ENCODE results near the gene SERBP1.
"Not testable (repeated sequence)": the region's sequence is repeated elsewhere in the genome, so short reads cannot be mapped to it uniquely, and the experiment has no call there.

SERBP1 gene

GRCh38 chr1:67405473-67406245, 24.5 kb downstream of the SERBP1 start:
- H3K4me1 Mint-ChIP-seq = peaks cover 7% of the 10 kb centered on the region
- H3K27me3 Mint-ChIP-seq = no peaks in the 10 kb centered on the region
- no peaks in the 10 kb centered on the region for H3K9me3 Mint-ChIP-seq
- H3K36me3 Mint-ChIP-seq (ENCODE audit: low read depth) = peaks cover 31% of the 10 kb centered on the region
- H3K4me3 Mint-ChIP-seq = no peak overlapping the region
- peak overlapping the region; percentile 39 for H3K27ac Mint-ChIP-seq
- no peak for ATAC-seq
- no peak for DNase-seq

GRCh38 chr1:67404212-67404620, 26.0 kb downstream of the SERBP1 start:
- Mint-ChIP-seq H3K4me3 (no peak overlapping the region), H3K27me3 (no peaks in the 10 kb centered on the region), H3K4me1 (peaks cover 22% of the 10 kb centered on the region), H3K9me3 (no peaks in the 10 kb centered on the region), H3K36me3 (ENCODE audit: low read depth) (peaks cover 29% of the 10 kb centered on the region), H3K27ac (no peak overlapping the region)
- ATAC-seq (no peak), DNase-seq (no peak)

GRCh38 chr1:67401443-67401842, 28.8 kb downstream of the SERBP1 start:
- ATAC-seq = no peak
- DNase-seq = no peak
- Mint-ChIP-seq H3K4me3 (no peak overlapping the region), H3K36me3 (ENCODE audit: low read depth) (peaks cover 49% of the 10 kb centered on the region), H3K9me3 (no peaks in the 10 kb centered on the region), H3K4me1 (peaks cover 26% of the 10 kb centered on the region), H3K27ac (peak overlapping the region; percentile 83), H3K27me3 (no peaks in the 10 kb centered on the region)

GRCh38 chr1:67400029-67400786, 30.0 kb downstream of the SERBP1 start:
- H3K4me1 Mint-ChIP-seq = peaks cover 26% of the 10 kb centered on the region
- not testable (repeated sequence) for H3K27me3 Mint-ChIP-seq, H3K9me3 Mint-ChIP-seq, H3K4me3 Mint-ChIP-seq
- ATAC-seq (peak; percentile 79), DNase-seq (peak; percentile 61)
- H3K36me3 Mint-ChIP-seq (ENCODE audit: low read depth) = peaks cover 56% of the 10 kb centered on the region
- peak overlapping the region; percentile 83 for H3K27ac Mint-ChIP-seq

- ATAC-seq = peak; percentile 21
- H3K27me3 Mint-ChIP-seq = no peaks in the 10 kb centered on the region
- peaks cover 60% of the 10 kb centered on the region for H3K36me3 Mint-ChIP-seq (ENCODE audit: low read depth)
- peak overlapping the region; percentile 42 for H3K27ac Mint-ChIP-seq
- no peak for DNase-seq
- no peak overlapping the region for H3K4me3 Mint-ChIP-seq
- no peaks in the 10 kb centered on the region for H3K9me3 Mint-ChIP-seq
- peaks cover 26% of the 10 kb centered on the region for H3K4me1 Mint-ChIP-seq
Measured at GRCh38 chr1:67399199-67399993, 30.8 kb downstream of the SERBP1 start.

GRCh38 chr1:67394548-67394947, 35.7 kb downstream of the SERBP1 start:
- Mint-ChIP-seq H3K9me3 (no peaks in the 10 kb centered on the region), H3K27ac (no peak overlapping the region), H3K36me3 (ENCODE audit: low read depth) (peaks cover 77% of the 10 kb centered on the region), H3K27me3 (no peaks in the 10 kb centered on the region), H3K4me3 (no peak overlapping the region), H3K4me1 (peaks cover 14% of the 10 kb centered on the region)
- no peak for ATAC-seq
- no peak for DNase-seq

- Mint-ChIP-seq H3K4me1 (peaks cover 6% of the 10 kb centered on the region), H3K27me3 (no peaks in the 10 kb centered on the region), H3K27ac (peak overlapping the region; percentile 48), H3K4me3 (no peak overlapping the region), H3K9me3 (no peaks in the 10 kb centered on the region), H3K36me3 (ENCODE audit: low read depth) (peaks cover 72% of the 10 kb centered on the region)
- ATAC-seq (no peak), DNase-seq (no peak)
Measured at GRCh38 chr1:67393737-67394136, 36.5 kb downstream of the SERBP1 start.

- H3K9me3 Mint-ChIP-seq = no peaks in the 10 kb centered on the region
- H3K4me3 Mint-ChIP-seq = no peak overlapping the region
- peaks cover 5% of the 10 kb centered on the region for H3K4me1 Mint-ChIP-seq
- H3K27ac Mint-ChIP-seq = no peak overlapping the region
- H3K36me3 Mint-ChIP-seq (ENCODE audit: low read depth) = peaks cover 68% of the 10 kb centered on the region
- DNase-seq (no peak), ATAC-seq (no peak)
- H3K27me3 Mint-ChIP-seq = no peaks in the 10 kb centered on the region
Measured at GRCh38 chr1:67393240-67393639, 37.0 kb downstream of the SERBP1 start.

GRCh38 chr1:67390041-67390887, 39.9 kb downstream of the SERBP1 start:
- Mint-ChIP-seq H3K27ac (no peak overlapping the region), H3K4me1 (peaks cover 5% of the 10 kb centered on the region), H3K4me3 (no peak overlapping the region), H3K9me3 (peaks cover 3% of the 10 kb centered on the region), H3K27me3 (no peaks in the 10 kb centered on the region), H3K36me3 (ENCODE audit: low read depth) (peaks cover 63% of the 10 kb centered on the region)
- DNase-seq (no peak), ATAC-seq (no peak)

GRCh38 chr1:67383999-67384638, 46.1 kb downstream of the SERBP1 start:
- Mint-ChIP-seq H3K27ac (no peak overlapping the region), H3K4me1 (no peaks in the 10 kb centered on the region), H3K9me3 (peaks cover 31% of the 10 kb centered on the region), H3K36me3 (ENCODE audit: low read depth) (peaks cover 81% of the 10 kb centered on the region), H3K4me3 (no peak overlapping the region), H3K27me3 (no peaks in the 10 kb centered on the region)
- DNase-seq = no peak
- no peak for ATAC-seq

GRCh38 chr1:67382292-67382691, 47.9 kb downstream of the SERBP1 start:
- no peaks in the 10 kb centered on the region for H3K4me1 Mint-ChIP-seq
- H3K9me3 Mint-ChIP-seq = peaks cover 31% of the 10 kb centered on the region
- DNase-seq (no peak), ATAC-seq (no peak)
- no peaks in the 10 kb centered on the region for H3K27me3 Mint-ChIP-seq
- H3K4me3 Mint-ChIP-seq = no peak overlapping the region
- H3K27ac Mint-ChIP-seq = no peak overlapping the region
- H3K36me3 Mint-ChIP-seq (ENCODE audit: low read depth) = peaks cover 83% of the 10 kb centered on the region

GRCh38 chr1:67381154-67381553, 49.0 kb downstream of the SERBP1 start:
- no peaks in the 10 kb centered on the region for H3K27me3 Mint-ChIP-seq
- peaks cover 85% of the 10 kb centered on the region for H3K36me3 Mint-ChIP-seq (ENCODE audit: low read depth)
- peaks cover 4% of the 10 kb centered on the region for H3K4me1 Mint-ChIP-seq
- no peak for DNase-seq
- peaks cover 31% of the 10 kb centered on the region for H3K9me3 Mint-ChIP-seq
- no peak overlapping the region for H3K27ac Mint-ChIP-seq
- ATAC-seq = no peak
- H3K4me3 Mint-ChIP-seq = no peak overlapping the region

- Mint-ChIP-seq H3K4me3 (no peak overlapping the region), H3K27me3 (no peaks in the 10 kb centered on the region), H3K36me3 (ENCODE audit: low read depth) (peaks cover 74% of the 10 kb centered on the region), H3K9me3 (peaks cover 4% of the 10 kb centered on the region), H3K4me1 (peaks cover 5% of the 10 kb centered on the region), H3K27ac (no peak overlapping the region)
- DNase-seq = no peak
- no peak for ATAC-seq
Measured at GRCh38 chr1:67377253-67377652, 52.9 kb downstream of the SERBP1 start.

All from activated naive CD8-positive, alpha-beta T cell treated with anti-CD3 and anti-CD28 coated beads, Interleukin-2, amount 50 U/mL, for 24 hours (primary cell).